Measurements from ENCODE around the gene WSB2. TPM values are rescaled to one million over a fixed set of nuclear protein-coding genes. Genes with fewer than 3 reads are reported as not detected.

WSB2 gene
- total and polyA plus RNA-seq, 2 of the 8 experiments (the other 6 are each of a cell fraction or from before 2014, with no cell fraction given), result 47.5 to 58.2 TPM

- TF ChIP-seq, protein P1, sequence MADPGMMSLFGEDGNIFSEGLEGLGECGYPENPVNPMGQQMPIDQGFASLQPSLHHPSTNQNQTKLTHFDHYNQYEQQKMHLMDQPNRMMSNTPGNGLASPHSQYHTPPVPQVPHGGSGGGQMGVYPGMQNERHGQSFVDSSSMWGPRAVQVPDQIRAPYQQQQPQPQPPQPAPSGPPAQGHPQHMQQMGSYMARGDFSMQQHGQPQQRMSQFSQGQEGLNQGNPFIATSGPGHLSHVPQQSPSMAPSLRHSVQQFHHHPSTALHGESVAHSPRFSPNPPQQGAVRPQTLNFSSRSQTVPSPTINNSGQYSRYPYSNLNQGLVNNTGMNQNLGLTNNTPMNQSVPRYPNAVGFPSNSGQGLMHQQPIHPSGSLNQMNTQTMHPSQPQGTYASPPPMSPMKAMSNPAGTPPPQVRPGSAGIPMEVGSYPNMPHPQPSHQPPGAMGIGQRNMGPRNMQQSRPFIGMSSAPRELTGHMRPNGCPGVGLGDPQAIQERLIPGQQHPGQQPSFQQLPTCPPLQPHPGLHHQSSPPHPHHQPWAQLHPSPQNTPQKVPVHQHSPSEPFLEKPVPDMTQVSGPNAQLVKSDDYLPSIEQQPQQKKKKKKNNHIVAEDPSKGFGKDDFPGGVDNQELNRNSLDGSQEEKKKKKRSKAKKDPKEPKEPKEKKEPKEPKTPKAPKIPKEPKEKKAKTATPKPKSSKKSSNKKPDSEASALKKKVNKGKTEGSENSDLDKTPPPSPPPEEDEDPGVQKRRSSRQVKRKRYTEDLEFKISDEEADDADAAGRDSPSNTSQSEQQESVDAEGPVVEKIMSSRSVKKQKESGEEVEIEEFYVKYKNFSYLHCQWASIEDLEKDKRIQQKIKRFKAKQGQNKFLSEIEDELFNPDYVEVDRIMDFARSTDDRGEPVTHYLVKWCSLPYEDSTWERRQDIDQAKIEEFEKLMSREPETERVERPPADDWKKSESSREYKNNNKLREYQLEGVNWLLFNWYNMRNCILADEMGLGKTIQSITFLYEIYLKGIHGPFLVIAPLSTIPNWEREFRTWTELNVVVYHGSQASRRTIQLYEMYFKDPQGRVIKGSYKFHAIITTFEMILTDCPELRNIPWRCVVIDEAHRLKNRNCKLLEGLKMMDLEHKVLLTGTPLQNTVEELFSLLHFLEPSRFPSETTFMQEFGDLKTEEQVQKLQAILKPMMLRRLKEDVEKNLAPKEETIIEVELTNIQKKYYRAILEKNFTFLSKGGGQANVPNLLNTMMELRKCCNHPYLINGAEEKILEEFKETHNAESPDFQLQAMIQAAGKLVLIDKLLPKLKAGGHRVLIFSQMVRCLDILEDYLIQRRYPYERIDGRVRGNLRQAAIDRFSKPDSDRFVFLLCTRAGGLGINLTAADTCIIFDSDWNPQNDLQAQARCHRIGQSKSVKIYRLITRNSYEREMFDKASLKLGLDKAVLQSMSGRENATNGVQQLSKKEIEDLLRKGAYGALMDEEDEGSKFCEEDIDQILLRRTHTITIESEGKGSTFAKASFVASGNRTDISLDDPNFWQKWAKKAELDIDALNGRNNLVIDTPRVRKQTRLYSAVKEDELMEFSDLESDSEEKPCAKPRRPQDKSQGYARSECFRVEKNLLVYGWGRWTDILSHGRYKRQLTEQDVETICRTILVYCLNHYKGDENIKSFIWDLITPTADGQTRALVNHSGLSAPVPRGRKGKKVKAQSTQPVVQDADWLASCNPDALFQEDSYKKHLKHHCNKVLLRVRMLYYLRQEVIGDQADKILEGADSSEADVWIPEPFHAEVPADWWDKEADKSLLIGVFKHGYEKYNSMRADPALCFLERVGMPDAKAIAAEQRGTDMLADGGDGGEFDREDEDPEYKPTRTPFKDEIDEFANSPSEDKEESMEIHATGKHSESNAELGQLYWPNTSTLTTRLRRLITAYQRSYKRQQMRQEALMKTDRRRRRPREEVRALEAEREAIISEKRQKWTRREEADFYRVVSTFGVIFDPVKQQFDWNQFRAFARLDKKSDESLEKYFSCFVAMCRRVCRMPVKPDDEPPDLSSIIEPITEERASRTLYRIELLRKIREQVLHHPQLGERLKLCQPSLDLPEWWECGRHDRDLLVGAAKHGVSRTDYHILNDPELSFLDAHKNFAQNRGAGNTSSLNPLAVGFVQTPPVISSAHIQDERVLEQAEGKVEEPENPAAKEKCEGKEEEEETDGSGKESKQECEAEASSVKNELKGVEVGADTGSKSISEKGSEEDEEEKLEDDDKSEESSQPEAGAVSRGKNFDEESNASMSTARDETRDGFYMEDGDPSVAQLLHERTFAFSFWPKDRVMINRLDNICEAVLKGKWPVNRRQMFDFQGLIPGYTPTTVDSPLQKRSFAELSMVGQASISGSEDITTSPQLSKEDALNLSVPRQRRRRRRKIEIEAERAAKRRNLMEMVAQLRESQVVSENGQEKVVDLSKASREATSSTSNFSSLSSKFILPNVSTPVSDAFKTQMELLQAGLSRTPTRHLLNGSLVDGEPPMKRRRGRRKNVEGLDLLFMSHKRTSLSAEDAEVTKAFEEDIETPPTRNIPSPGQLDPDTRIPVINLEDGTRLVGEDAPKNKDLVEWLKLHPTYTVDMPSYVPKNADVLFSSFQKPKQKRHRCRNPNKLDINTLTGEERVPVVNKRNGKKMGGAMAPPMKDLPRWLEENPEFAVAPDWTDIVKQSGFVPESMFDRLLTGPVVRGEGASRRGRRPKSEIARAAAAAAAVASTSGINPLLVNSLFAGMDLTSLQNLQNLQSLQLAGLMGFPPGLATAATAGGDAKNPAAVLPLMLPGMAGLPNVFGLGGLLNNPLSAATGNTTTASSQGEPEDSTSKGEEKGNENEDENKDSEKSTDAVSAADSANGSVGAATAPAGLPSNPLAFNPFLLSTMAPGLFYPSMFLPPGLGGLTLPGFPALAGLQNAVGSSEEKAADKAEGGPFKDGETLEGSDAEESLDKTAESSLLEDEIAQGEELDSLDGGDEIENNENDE (IDR thresholded peaks at IDR 0.05; ENCODE audit: insufficient replicate concordance, low read length), result no peak
- TF ChIP-seq HDAC6 (IDR thresholded peaks at IDR 0.05; ENCODE audit: low read depth, low read length), result no peak
- no peak for TF ChIP-seq BRCA1 (IDR thresholded peaks at IDR 0.05; ENCODE audit: low read depth, low read length)
- no peak for TF ChIP-seq NANOG (IDR thresholded peaks at IDR 0.05; ENCODE audit: insufficient read depth, low read depth, low read length, poor library complexity, severe bottlenecking)
- TF ChIP-seq CTBP2 (IDR thresholded peaks at IDR 0.05; ENCODE audit: borderline replicate concordance, insufficient read depth, insufficient read length, low read length), result no peak
- TF ChIP-seq RFX5 (IDR thresholded peaks at IDR 0.05; ENCODE audit: borderline replicate concordance, low read depth, low read length), result no peak
- TF ChIP-seq EZH2 (IDR thresholded peaks at IDR 0.05; ENCODE audit: low read depth, low read length, severe bottlenecking), result no peak
Measured at GRCh38 chr12:118022728-118023109, 38.3 kb downstream of the WSB2 start (continued).
